ENCODE data around the gene TUBGCP3.
A peak's percentile ranks its signal among the peaks of the same experiment; 100 is the strongest.

Gene TUBGCP3

GRCh38 chr13:112479389-112479788, 108.6 kb downstream of the TUBGCP3 start:
- TF ChIP-seq POLR2A (IDR thresholded peaks at IDR 0.05; ENCODE audit: low read depth, low read length) = no peak
- DNase-seq (ENCODE audit: insufficient read length, low spot score) (no peak), FAIRE-seq (peak; percentile 55)

- FAIRE-seq (no peak), DNase-seq (ENCODE audit: insufficient read length, low spot score) (no peak)
- TF ChIP-seq POLR2A (IDR thresholded peaks at IDR 0.05; ENCODE audit: low read depth, low read length) = no peak
These were observed 110.8 kb downstream of the TUBGCP3 start for GRCh38 chr13:112477070-112477619.

GRCh38 chr13:112475889-112476288, 112.1 kb downstream of the TUBGCP3 start:
- DNase-seq (ENCODE audit: insufficient read length, low spot score) (no peak), FAIRE-seq (peak; percentile 33)
- no peak for TF ChIP-seq POLR2A (IDR thresholded peaks at IDR 0.05; ENCODE audit: low read depth, low read length)

GRCh38 chr13:112474869-112475268, 113.1 kb downstream of the TUBGCP3 start:
- no peak for TF ChIP-seq POLR2A (IDR thresholded peaks at IDR 0.05; ENCODE audit: low read depth, low read length)
- FAIRE-seq (no peak), DNase-seq (ENCODE audit: insufficient read length, low spot score) (no peak)

- DNase-seq (ENCODE audit: insufficient read length, low spot score) = no peak
- no peak for TF ChIP-seq POLR2A (IDR thresholded peaks at IDR 0.05; ENCODE audit: low read depth, low read length)
- FAIRE-seq = no peak
These were observed 114.1 kb downstream of the TUBGCP3 start for GRCh38 chr13:112473818-112474217.

GRCh38 chr13:112469071-112469745, 118.7 kb downstream of the TUBGCP3 start:
- DNase-seq (ENCODE audit: insufficient read length, low spot score) = no peak
- no peak for FAIRE-seq
- no peak for TF ChIP-seq POLR2A (IDR thresholded peaks at IDR 0.05; ENCODE audit: low read depth, low read length)

GRCh38 chr13:112468069-112468468, 119.9 kb downstream of the TUBGCP3 start:
- DNase-seq (ENCODE audit: insufficient read length, low spot score) = no peak
- TF ChIP-seq POLR2A (IDR thresholded peaks at IDR 0.05; ENCODE audit: low read depth, low read length) = no peak
- FAIRE-seq = no peak

- no peak for DNase-seq (ENCODE audit: insufficient read length, low spot score)
- FAIRE-seq = no peak
- TF ChIP-seq POLR2A (IDR thresholded peaks at IDR 0.05; ENCODE audit: low read depth, low read length) = no peak
These were observed 120.7 kb downstream of the TUBGCP3 start for GRCh38 chr13:112467236-112467635.

- FAIRE-seq (no peak), DNase-seq (ENCODE audit: insufficient read length, low spot score) (no peak)
- TF ChIP-seq POLR2A (IDR thresholded peaks at IDR 0.05; ENCODE audit: low read depth, low read length) = no peak
These were observed 121.6 kb downstream of the TUBGCP3 start for GRCh38 chr13:112466132-112467058.

- DNase-seq (ENCODE audit: insufficient read length, low spot score) (no peak), FAIRE-seq (no peak)
- no peak for TF ChIP-seq POLR2A (IDR thresholded peaks at IDR 0.05; ENCODE audit: low read depth, low read length)
These were observed 122.5 kb downstream of the TUBGCP3 start for GRCh38 chr13:112465251-112466131.

- FAIRE-seq (no peak), DNase-seq (ENCODE audit: insufficient read length, low spot score) (no peak)
- TF ChIP-seq POLR2A (IDR thresholded peaks at IDR 0.05; ENCODE audit: low read depth, low read length) = no peak
These were observed 123.2 kb downstream of the TUBGCP3 start for GRCh38 chr13:112464720-112465119.

GRCh38 chr13:112462408-112462807, 125.5 kb downstream of the TUBGCP3 start:
- FAIRE-seq (no peak), DNase-seq (ENCODE audit: insufficient read length, low spot score) (no peak)
- TF ChIP-seq POLR2A (IDR thresholded peaks at IDR 0.05; ENCODE audit: low read depth, low read length) = no peak

- FAIRE-seq (no peak), DNase-seq (ENCODE audit: insufficient read length, low spot score) (no peak)
- TF ChIP-seq POLR2A (IDR thresholded peaks at IDR 0.05; ENCODE audit: low read depth, low read length) = no peak
These were observed 130.5 kb downstream of the TUBGCP3 start for GRCh38 chr13:112457485-112457884.

Data from H54 (cell line).